Stimulated activated CD4-positive, alpha-beta T cell treated with anti-CD3 and anti-CD28 coated beads, TNF-alpha, amount 100 ng/mL, for 4 hours (primary cell): ENCODE data around the gene TARBP1.
A peak's percentile ranks its signal among the peaks of the same experiment; 100 is the strongest.

Experiments used
- DNase-seq, 3 experiments: peaks; one replicate each; pipeline ENCODE4 v3.0.0-alpha.2; 2020; ENCODE audit warnings: low read depth in 3 of 3

The TARBP1 gene

GRCh38 chr1:234484218-234484617 is 5.2 kb upstream of the TARBP1 start:
- no peak for DNase-seq

GRCh38 chr1:234481771-234482170 is 2.8 kb upstream of the TARBP1 start:
- DNase-seq, result no peak

- DNase-seq, result no peak
These were observed 887 bp upstream of the TARBP1 start for GRCh38 chr1:234479866-234480265.

- DNase-seq, result no peak
These were observed 256 bp upstream of the TARBP1 start for GRCh38 chr1:234479310-234479559.

- DNase-seq, result peak in 2 of 3 experiments; percentile 54 to 61
These were observed 863 bp downstream of the TARBP1 start for GRCh38 chr1:234478152-234478480.

- no peak for DNase-seq
These were observed 1.4 kb downstream of the TARBP1 start for GRCh38 chr1:234477386-234478151.

GRCh38 chr1:234476172-234476571 is 2.8 kb downstream of the TARBP1 start:
- DNase-seq, result no peak

- DNase-seq, result no peak
These were observed 3.7 kb downstream of the TARBP1 start for GRCh38 chr1:234475167-234475793.

- DNase-seq, result no peak
These were observed 4.6 kb downstream of the TARBP1 start for GRCh38 chr1:234474375-234474774.

- DNase-seq, result no peak
These were observed 5.9 kb downstream of the TARBP1 start for GRCh38 chr1:234473118-234473517.

GRCh38 chr1:234469376-234469775 is 9.6 kb downstream of the TARBP1 start:
- DNase-seq, result no peak

GRCh38 chr1:234468580-234468979 is 10.4 kb downstream of the TARBP1 start:
- no peak for DNase-seq

GRCh38 chr1:234467821-234468220 is 11.2 kb downstream of the TARBP1 start:
- no peak for DNase-seq

GRCh38 chr1:234466945-234467344 is 12.0 kb downstream of the TARBP1 start:
- no peak for DNase-seq

GRCh38 chr1:234463749-234464148 is 15.2 kb downstream of the TARBP1 start:
- DNase-seq, result no peak

GRCh38 chr1:234460652-234461051 is 18.3 kb downstream of the TARBP1 start:
- DNase-seq, result no peak

GRCh38 chr1:234458352-234459017 is 20.5 kb downstream of the TARBP1 start:
- DNase-seq, result no peak

GRCh38 chr1:234454926-234455325 is 24.1 kb downstream of the TARBP1 start:
- DNase-seq, result no peak

- no peak for DNase-seq
These were observed 26.5 kb downstream of the TARBP1 start for GRCh38 chr1:234452406-234452965.

GRCh38 chr1:234440348-234440747 is 38.6 kb downstream of the TARBP1 start:
- no peak for DNase-seq

GRCh38 chr1:234438579-234438978 is 40.4 kb downstream of the TARBP1 start:
- no peak for DNase-seq

- DNase-seq, result no peak
These were observed 41.4 kb downstream of the TARBP1 start for GRCh38 chr1:234437423-234438171.
